Left hindlimb (tissue), 1 donor: ENCODE measurements around the gene DIABLO.
"Not testable (repeated sequence)": the region's sequence is repeated elsewhere in the genome, so short reads cannot be mapped to it uniquely, and the experiment has no call there.

ENCODE experiments used
- DNase-seq: peaks from one replicate; pipeline ENCODE4 v3.0.0-alpha.2; 2018

Gene DIABLO

GRCh38 chr12:122208073-122208820 is 17.6 kb downstream of the DIABLO start:
- DNase-seq = no peak

- no peak for DNase-seq
These were observed 18.5 kb downstream of the DIABLO start for GRCh38 chr12:122207391-122207790.

GRCh38 chr12:122206976-122207375 is 18.9 kb downstream of the DIABLO start:
- no peak for DNase-seq

GRCh38 chr12:122206111-122206881 is 19.6 kb downstream of the DIABLO start:
- no peak for DNase-seq

GRCh38 chr12:122205053-122205925 is 20.6 kb downstream of the DIABLO start:
- DNase-seq = no peak

- no peak for DNase-seq
These were observed 21.4 kb downstream of the DIABLO start for GRCh38 chr12:122204167-122205052.

- no peak for DNase-seq
These were observed 22.3 kb downstream of the DIABLO start, which contains the start of gene B3GNT4 for GRCh38 chr12:122203301-122204166. TSS of gene B3GNT4 (plus strand) at chr12:122203709. CDS start at chr12:122204619, 910 bp downstream.

- not testable (repeated sequence) for DNase-seq
These were observed 23.0 kb downstream of the DIABLO start for GRCh38 chr12:122202811-122203210.

GRCh38 chr12:122202017-122202416 is 23.8 kb downstream of the DIABLO start:
- no peak for DNase-seq

- DNase-seq = no peak
These were observed 24.5 kb downstream of the DIABLO start for GRCh38 chr12:122201381-122201780.

GRCh38 chr12:122200541-122201175 is 25.2 kb downstream of the DIABLO start:
- no peak for DNase-seq

- no peak for DNase-seq
These were observed 26.1 kb downstream of the DIABLO start for GRCh38 chr12:122199484-122200355.

GRCh38 chr12:122197612-122197966 is 28.3 kb downstream of the DIABLO start:
- DNase-seq = no peak

GRCh38 chr12:122195405-122195804 is 30.4 kb downstream of the DIABLO start:
- no peak for DNase-seq

GRCh38 chr12:122194804-122195203 is 31.0 kb downstream of the DIABLO start:
- DNase-seq = no peak

- DNase-seq = no peak
These were observed 33.4 kb downstream of the DIABLO start for GRCh38 chr12:122192441-122192840.

- no peak for DNase-seq
These were observed 34.8 kb downstream of the DIABLO start for GRCh38 chr12:122190842-122191668.

GRCh38 chr12:122189626-122190475 is 36.0 kb downstream of the DIABLO start:
- DNase-seq = no peak
